HepG2 (cell line): ENCODE measurements around the gene TOLLIP. TPM values are rescaled to one million over a fixed set of nuclear protein-coding genes. Genes with fewer than 3 reads are reported as not detected.

Experiments
- ATAC-seq: fragments of 200-7000 bp; cut with Tn5 transposase; 3 replicates; pipeline ENCODE4 v1.9.1; 2020; ENCODE audit warnings: mild to moderate bottlenecking, moderate library complexity
- BruUV-seq: library from RNA; stranded (reverse); fragments of 400-500 nt; replicated peaks from 2 replicates; lab custom pipeline; 2021; lab: Mats Ljungman, UMichigan
- CTCF ChIA-PET: fragments of 300-600 bp; formaldehyde crosslinking; extraction: SDS; loops from one replicate; lab custom pipeline; 2021; ENCODE audit warnings: low total read pairs, inconsistent platforms, low intra/inter-chr PET ratio; lab: Yijun Ruan, JAX
- POLR2A ChIA-PET: fragments of 350-600 bp; sonication (Branson Sonifier 250); formaldehyde crosslinking; loops from one replicate; lab custom pipeline; 2020; ENCODE audit warnings: antibody characterized with exemption, inconsistent platforms; lab: Yijun Ruan, JAX
- DNase-seq: peaks from one replicate; pipeline ENCODE4 v3.0.0-alpha.2; 2015; ENCODE audit warnings: low spot score
- FAIRE-seq: peaks from 3 replicates; lab custom pipeline; 2011; peaks lifted over from hg19 to GRCh38; lab: Jason Lieb, UNC
- H2AFZ ChIP-seq: one replicate; pipeline ENCODE4 v1.6.1; 2011; ENCODE audit warnings: low read length, inconsistent platforms
- H3K27ac ChIP-seq: fragments of 300-600 bp; 3 replicates; pipeline ENCODE4 v1.8.0; 2011; ENCODE audit warnings: mixed run types, mild to moderate bottlenecking, mixed read lengths, low read length, inconsistent platforms; ENCODE audit not compliant: insufficient read depth; ENCODE audit errors: extremely low read length
- H3K27me3 ChIP-seq, 2 experiments: fragments of 200-600 bp in 1 of 2; 2 replicates in 1 of 2; 3 replicates in 1 of 2; pipeline versions ENCODE4 v1.6.0 to v1.8.0; 2011; ENCODE audit warnings: low read length in 2 of 2, mild to moderate bottlenecking in 2 of 2, moderate library complexity in 2 of 2, inconsistent platforms in 1 of 2; ENCODE audit not compliant: insufficient read depth in 2 of 2, control insufficient read depth in 1 of 2
- H3K36me3 ChIP-seq, 2 experiments: fragments of 200-600 bp in 1 of 2; replicated peaks in 1 of 2; 2 replicates in 1 of 2; 3 replicates in 1 of 2; pipeline versions ENCODE4 v1.5.1 to v1.8.0; 2011; ENCODE audit warnings: low read length in 2 of 2, inconsistent platforms in 1 of 2; ENCODE audit not compliant: insufficient read depth in 2 of 2, control insufficient read depth in 1 of 2
- H3K4me1 ChIP-seq: 2 replicates; pipeline ENCODE4 v1.5.1; 2012; ENCODE audit warnings: low read length, inconsistent platforms; ENCODE audit not compliant: insufficient read depth
- H3K4me2 ChIP-seq: 2 replicates; pipeline ENCODE4 v1.6.0; 2011; ENCODE audit warnings: low read depth, low read length, inconsistent platforms
- H3K4me3 ChIP-seq, 3 experiments: fragments of 200-600 bp in 1 of 3; sonication (generic), shearing (Covaris generic) in 1 of 3; replicated peaks in 1 of 3; 2 replicates each; pipeline ENCODE4 v1.5.1; 2011 to 2016; ENCODE audit warnings: low read length in 3 of 3, inconsistent platforms in 2 of 3, low read depth in 2 of 3, mild to moderate bottlenecking in 2 of 3, control low read depth in 1 of 3, mixed read lengths in 1 of 3; ENCODE audit not compliant: insufficient read depth in 1 of 3
- H3K79me2 ChIP-seq: one replicate; pipeline ENCODE4 v1.6.1; 2011; ENCODE audit warnings: low read length, inconsistent platforms; ENCODE audit not compliant: insufficient read depth
- H3K9ac ChIP-seq: 2 replicates; pipeline ENCODE4 v1.6.0; 2011; ENCODE audit warnings: mild to moderate bottlenecking, low read depth, low read length, inconsistent platforms; ENCODE audit not compliant: insufficient read depth
- H3K9me3 ChIP-seq: 2 replicates; pipeline ENCODE4 v1.5.1; 2012; ENCODE audit warnings: mild to moderate bottlenecking, low read length
- H4K20me1 ChIP-seq: 2 replicates; pipeline ENCODE4 v1.6.0; 2011; ENCODE audit warnings: inconsistent platforms, mild to moderate bottlenecking, low read length, moderate library complexity; ENCODE audit not compliant: insufficient read depth
- CENPBD1 ChIP-seq: sonication (generic); formaldehyde crosslinking; IDR thresholded peaks from 2 replicates; pipeline ENCODE4 v1.8.0; 2022; ENCODE audit warnings: missing genetic modification reagents, low read depth, mild to moderate bottlenecking, borderline replicate concordance
- DNMT1 ChIP-seq: sonication (generic); formaldehyde crosslinking; IDR thresholded peaks from 2 replicates; pipeline ENCODE4 v1.5.1; 2020; ENCODE audit warnings: mild to moderate bottlenecking, missing genetic modification reagents
- PAXIP1 ChIP-seq: sonication (generic); formaldehyde crosslinking; conservative IDR thresholded peaks from 2 replicates; pipeline ENCODE4 v1.4.0; 2020; ENCODE audit warnings: mild to moderate bottlenecking, missing genetic modification reagents, moderate library complexity
- PCBP2 ChIP-seq: fragments of 200-400 bp; formaldehyde crosslinking; optimal IDR thresholded peaks from 2 replicates; pipeline ENCODE3; 2018; ENCODE audit warnings: low read length, low read depth; ENCODE audit not compliant: poor library complexity, severe bottlenecking
- TCF7 ChIP-seq: sonication (generic); IDR thresholded peaks from 2 replicates; pipeline ENCODE4 v1.6.1; 2016; ENCODE audit warnings: antibody characterized with exemption, low read depth
- ZBTB3 ChIP-seq: sonication (generic); formaldehyde crosslinking; IDR thresholded peaks from 2 replicates; pipeline ENCODE4 v1.4.0; 2020; ENCODE audit warnings: low read depth, mild to moderate bottlenecking, moderate library complexity, missing genetic modification reagents, borderline replicate concordance
- ZNF337 ChIP-seq: sonication (generic); formaldehyde crosslinking; IDR thresholded peaks from 2 replicates; pipeline ENCODE4 v1.5.1; 2020; ENCODE audit warnings: missing genetic modification reagents, low read depth, mild to moderate bottlenecking, borderline replicate concordance
- ZNF407 ChIP-seq: sonication (generic); formaldehyde crosslinking; IDR thresholded peaks from one replicate; pipeline ENCODE4 v1.5.1; 2020; ENCODE audit warnings: mild to moderate bottlenecking, missing genetic modification reagents; ENCODE audit errors: not compliant biosample characterization
- ZSCAN25 ChIP-seq: sonication (generic); formaldehyde crosslinking; IDR thresholded peaks from 2 replicates; pipeline ENCODE4 v1.8.0; 2022; ENCODE audit warnings: mild to moderate bottlenecking, missing genetic modification reagents
- WGBS: methylation state at CpG from one replicate; pipeline ENCODE4 v1.1.6; 2017; ENCODE audit warnings: low lambda C conversion rate; 5-methylcytosine and 5-hydroxymethylcytosine counted together
- in situ Hi-C: cut with HindIII; loops from 2 replicates; pipeline ENCODE4 v1.10.0; 2017; ENCODE audit warnings: low pct_unique_long_range_greater_than_20kb; ENCODE audit not compliant: extremely low pct_ligation_motif_present
- intact Hi-C: fragments of 100-400 bp; cut with micrococcal nuclease; formaldehyde crosslinking; loops from one replicate; pipeline ENCODE4 v1.10.0; 2022; ENCODE audit not compliant: unreplicated experiment
- polyA plus RNA-seq, 8 experiments: library from polyadenylated mRNA; depleted of rRNA in 3 of 8; stranded (reverse) in 7 of 8; unstranded in 1 of 8; fragments of >200 nt; fragmentation: Illumina TruSeq in 4 of 8; extraction: Trizol in 4 of 8; gene quantifications; 2 replicates each; pipeline versions ENCODE4 v1.2.1 to v1.2.3, GENCODE V29; 2011 to 2016; ENCODE audit warnings: low read depth in 4 of 8, missing spikeins in 1 of 8, mixed read lengths in 1 of 8; ENCODE audit not compliant: insufficient read depth in 1 of 8
- total RNA-seq, 5 experiments: library from RNA; depleted of rRNA; stranded (reverse); fragments of >200 nt; fragmentation: Illumina TruSeq; extraction: Trizol; gene quantifications; 2 replicates each; pipeline ENCODE4 v1.2.3, GENCODE V29; 2016; ENCODE audit warnings: low read depth in 1 of 5

TOLLIP gene
- total and polyA plus RNA-seq, 2 of the 13 experiments (the other 11 are each of a cell fraction or from before 2014, with no cell fraction given): 25.9 to 47.5 TPM

- DNase-seq: peak; percentile 65
- ChIA-PET CTCF (no interaction called here), POLR2A (interaction anchor here (1.2 kb wide), 1 partner anchor 31 kb away, joined by 5 read pairs; no protein-coding TSS in a partner anchor)
- ATAC-seq: 0 out of 3 replicates have a peak, but pooled peaks have one; percentile 4
- Histone ChIP-seq H3K4me3 (peak overlapping the region in 1 of 3 experiments; percentile 27; a peak in 1 of 6 replicates), H3K4me1 (peaks cover 95% of the 10 kb centered on the region), H2AFZ (no peak overlapping the region), H3K4me2 (peak overlapping the region; percentile 64), H3K27me3 (no peaks in the 10 kb centered on the region), H3K9me3 (no peaks in the 10 kb centered on the region), H4K20me1 (no peaks in the 10 kb centered on the region; the same call in 1 of the 2 replicates), H3K9ac (peak overlapping the region; percentile 39), H3K27ac (peak overlapping the region; percentile 95), H3K36me3 (peaks cover 3 to 8% of the 10 kb centered on the region in 2 experiments; a peak in 3 of 5 replicates), H3K79me2 (peaks cover 88% of the 10 kb centered on the region)
- BruUV-seq: no TSS peak
- intact Hi-C loops: loop anchor here (10.0 kb wide), 1 partner anchor 82 kb away; the partner anchor contains the start of gene BRSK2
- FAIRE-seq: peak; percentile 56
- WGBS: 35% methylated on average over 14 of the region's 17 CpGs
- in situ Hi-C loops: no loop called here
- TF ChIP-seq TCF7 (peak; percentile 54; the same call in 1 of the 2 replicates), DNMT1 (CRISPR knock-in tag) (no peak), PCBP2 (peak; percentile 55), PAXIP1 (peak; percentile 68), CENPBD1 (CRISPR knock-in tag) (no peak), ZBTB3 (CRISPR knock-in tag) (no peak), ZSCAN25 (CRISPR knock-in tag) (0 out of 2 replicates have a peak, but pooled peaks have one; percentile 30), ZNF407 (peak; percentile 16), ZNF337 (CRISPR knock-in tag) (0 out of 2 replicates have a peak, but pooled peaks have one; percentile 55)
Observed at GRCh38 chr11:1302461-1303125, 6.8 kb downstream of the TOLLIP start.
